ENCODE measurements around the gene CAMKMT.

CAMKMT gene

DNA sequence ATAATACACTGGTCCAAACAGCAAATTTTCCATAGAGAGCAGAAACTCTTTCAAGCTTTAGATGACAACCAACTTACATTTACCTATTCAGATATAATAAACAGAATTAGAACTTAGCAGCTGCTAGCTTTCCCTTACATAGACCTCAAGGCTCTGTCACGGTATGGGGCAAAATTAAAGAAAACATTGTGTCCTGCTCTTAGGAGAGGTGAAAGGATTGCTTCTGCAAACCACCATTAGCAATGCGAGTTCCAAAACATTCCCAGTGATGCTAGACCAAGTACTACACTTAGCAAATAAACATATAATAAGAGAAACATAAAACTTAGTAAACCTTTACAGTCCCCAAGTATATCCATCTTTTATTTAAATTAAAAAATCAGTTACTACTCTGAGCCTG lies 183.3 kb downstream of the CAMKMT start:
- TF ChIP-seq, protein P1, sequence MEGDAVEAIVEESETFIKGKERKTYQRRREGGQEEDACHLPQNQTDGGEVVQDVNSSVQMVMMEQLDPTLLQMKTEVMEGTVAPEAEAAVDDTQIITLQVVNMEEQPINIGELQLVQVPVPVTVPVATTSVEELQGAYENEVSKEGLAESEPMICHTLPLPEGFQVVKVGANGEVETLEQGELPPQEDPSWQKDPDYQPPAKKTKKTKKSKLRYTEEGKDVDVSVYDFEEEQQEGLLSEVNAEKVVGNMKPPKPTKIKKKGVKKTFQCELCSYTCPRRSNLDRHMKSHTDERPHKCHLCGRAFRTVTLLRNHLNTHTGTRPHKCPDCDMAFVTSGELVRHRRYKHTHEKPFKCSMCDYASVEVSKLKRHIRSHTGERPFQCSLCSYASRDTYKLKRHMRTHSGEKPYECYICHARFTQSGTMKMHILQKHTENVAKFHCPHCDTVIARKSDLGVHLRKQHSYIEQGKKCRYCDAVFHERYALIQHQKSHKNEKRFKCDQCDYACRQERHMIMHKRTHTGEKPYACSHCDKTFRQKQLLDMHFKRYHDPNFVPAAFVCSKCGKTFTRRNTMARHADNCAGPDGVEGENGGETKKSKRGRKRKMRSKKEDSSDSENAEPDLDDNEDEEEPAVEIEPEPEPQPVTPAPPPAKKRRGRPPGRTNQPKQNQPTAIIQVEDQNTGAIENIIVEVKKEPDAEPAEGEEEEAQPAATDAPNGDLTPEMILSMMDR (IDR thresholded peaks at IDR 0.05; ENCODE audit: control insufficient read depth, insufficient read depth, low read depth, low read length, missing control alignments), result no peak
- H3K4me3 ChIP-seq (ENCODE audit: control insufficient read depth, low read depth, low read length), result no peak overlapping the region
- DNase-seq (ENCODE audit: low read depth), result no peak

DNA sequence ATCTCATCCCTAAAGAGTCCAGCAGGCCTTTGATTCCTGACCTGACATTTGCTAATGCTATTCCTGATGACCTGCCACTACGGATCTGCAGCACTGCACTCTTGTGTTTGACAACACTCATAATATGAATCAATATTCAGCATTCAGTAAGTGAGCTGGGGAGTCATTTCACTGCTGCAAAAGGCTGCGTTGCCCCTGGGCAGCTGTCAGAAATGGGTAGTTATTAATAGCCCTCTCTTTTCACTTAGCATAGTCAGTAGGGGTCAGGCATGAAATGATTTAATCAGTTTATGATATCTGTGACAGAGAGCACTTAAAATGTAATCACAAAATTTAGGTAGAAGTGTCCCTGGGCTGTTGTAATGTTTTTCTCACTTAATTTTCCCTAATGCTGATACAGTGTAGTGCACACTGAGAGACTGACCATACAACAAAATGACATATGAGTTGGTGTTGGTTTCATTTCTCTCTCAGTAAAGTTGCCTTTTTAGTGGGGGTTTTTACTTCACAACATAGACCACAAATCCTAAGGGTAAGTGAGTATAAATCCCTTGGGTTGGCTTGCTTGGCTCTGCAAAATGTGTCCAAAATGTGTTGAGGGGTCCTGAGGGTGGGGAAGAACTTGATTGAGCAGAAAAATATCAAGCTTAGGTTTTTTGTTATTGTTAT lies 184.8 kb downstream of the CAMKMT start:
- DNase-seq (ENCODE audit: low read depth), result no peak
- TF ChIP-seq, protein P1 (IDR thresholded peaks at IDR 0.05; ENCODE audit: control insufficient read depth, insufficient read depth, low read depth, low read length, missing control alignments), result no peak
- no peak overlapping the region for H3K4me3 ChIP-seq (ENCODE audit: control insufficient read depth, low read depth, low read length)

DNA sequence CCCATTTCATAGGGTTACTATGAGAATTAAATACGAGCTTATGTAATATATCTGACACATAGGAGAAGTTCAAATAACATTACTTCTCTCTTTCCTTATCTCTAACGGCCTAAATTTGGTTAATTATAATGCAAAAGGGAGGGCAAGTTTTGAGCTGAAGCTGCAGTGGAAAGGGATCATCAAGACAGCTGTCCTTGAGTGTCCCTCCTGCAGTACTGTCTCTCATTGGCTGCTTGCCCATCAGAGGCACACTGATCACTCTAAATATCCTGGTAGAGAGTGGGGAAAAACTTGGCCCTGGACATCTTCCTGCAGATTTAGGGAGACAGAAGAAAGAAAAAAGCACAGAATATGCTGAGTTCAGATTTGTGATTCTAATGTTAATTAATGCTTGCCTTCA lies 186.0 kb downstream of the CAMKMT start:
- TF ChIP-seq, protein P1 (IDR thresholded peaks at IDR 0.05; ENCODE audit: control insufficient read depth, insufficient read depth, low read depth, low read length, missing control alignments), result no peak
- no peak for DNase-seq (ENCODE audit: low read depth)
- no peak overlapping the region for H3K4me3 ChIP-seq (ENCODE audit: control insufficient read depth, low read depth, low read length)

DNA sequence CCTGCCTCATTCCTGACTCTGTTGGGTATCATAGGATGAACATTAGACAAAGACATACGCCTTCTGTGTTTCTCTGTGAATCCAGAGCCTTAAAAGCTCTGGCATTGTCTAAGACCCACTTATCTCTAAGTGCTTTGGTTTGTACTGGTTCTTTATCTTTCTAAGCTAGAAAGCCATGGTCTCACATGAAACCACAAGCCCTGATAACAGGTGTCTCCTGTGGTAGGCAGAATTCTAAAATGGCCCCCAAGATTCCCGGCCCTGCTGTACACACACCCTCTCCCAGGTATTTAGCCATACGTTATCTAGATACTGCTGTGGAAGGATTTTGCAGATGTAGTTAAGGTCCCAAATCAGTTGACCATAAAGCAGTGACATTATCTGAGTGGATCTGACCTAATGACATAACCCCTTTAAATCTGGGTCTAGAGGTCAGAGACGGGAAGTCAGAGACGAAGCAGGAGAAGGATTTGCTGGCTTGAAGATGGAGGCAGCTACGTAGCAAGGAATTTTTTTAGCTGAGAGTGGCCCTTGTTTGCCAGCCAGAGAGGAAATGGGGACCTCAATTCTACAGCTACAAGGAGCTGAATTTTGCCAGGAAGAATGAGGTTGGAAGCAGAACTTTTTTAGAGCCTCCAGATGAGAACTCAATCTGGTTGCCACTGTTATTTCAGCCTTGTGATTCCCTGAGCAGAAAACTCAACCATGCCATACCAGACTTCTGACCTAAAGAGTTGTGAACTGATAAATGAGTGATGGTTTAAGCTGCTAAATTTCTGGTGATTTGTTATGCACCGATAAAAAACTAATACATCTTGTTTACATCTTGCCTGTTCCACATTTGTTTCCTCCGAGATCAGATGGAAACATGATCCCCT lies 186.7 kb downstream of the CAMKMT start:
- TF ChIP-seq, protein P1 (IDR thresholded peaks at IDR 0.05; ENCODE audit: control insufficient read depth, insufficient read depth, low read depth, low read length, missing control alignments), result no peak
- H3K4me3 ChIP-seq (ENCODE audit: control insufficient read depth, low read depth, low read length), result no peak overlapping the region
- no peak for DNase-seq (ENCODE audit: low read depth)

DNA sequence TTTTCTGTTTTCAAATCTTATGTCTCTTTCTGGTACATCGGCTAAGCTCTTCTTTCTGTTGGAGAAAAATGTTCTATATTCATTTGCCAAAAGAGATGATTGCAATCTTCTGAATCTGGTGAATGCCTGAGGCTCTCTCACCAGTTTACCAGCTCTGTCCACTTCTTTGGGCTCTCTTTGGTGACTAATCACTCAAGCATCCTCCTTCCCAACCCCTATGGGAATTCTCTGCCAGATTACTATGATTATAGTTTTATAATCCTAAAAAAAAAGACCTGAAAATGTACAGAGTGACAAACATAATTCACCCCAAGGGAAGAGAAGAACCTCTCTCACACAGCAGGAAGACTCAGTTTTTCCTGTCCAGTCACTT lies 187.3 kb downstream of the CAMKMT start:
- no peak overlapping the region for H3K4me3 ChIP-seq (ENCODE audit: control insufficient read depth, low read depth, low read length)
- peak; percentile 69 for DNase-seq (ENCODE audit: low read depth)
- TF ChIP-seq, protein P1 (IDR thresholded peaks at IDR 0.05; ENCODE audit: control insufficient read depth, insufficient read depth, low read depth, low read length, missing control alignments), result no peak

DNA sequence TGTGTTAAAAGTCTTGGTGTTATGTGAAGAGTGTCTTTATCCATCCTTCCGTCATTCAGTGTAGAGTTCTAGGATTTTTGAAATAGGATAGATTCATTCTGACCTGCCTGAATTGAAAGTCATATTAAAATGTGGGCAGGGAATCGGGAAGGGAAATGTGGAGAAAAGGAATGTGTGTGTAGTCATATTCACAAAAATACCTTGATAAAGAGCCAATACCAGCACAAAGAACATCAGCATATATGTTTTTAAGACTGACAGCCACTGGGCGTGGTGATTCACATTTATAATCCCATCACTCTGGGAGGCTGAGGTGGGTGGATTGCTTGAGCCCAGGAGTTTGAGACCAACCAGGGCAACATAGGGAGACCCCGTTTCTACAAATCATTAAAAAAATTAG lies 188.1 kb downstream of the CAMKMT start:
- H3K4me3 ChIP-seq (ENCODE audit: control insufficient read depth, low read depth, low read length), result no peak overlapping the region
- no peak for DNase-seq (ENCODE audit: low read depth)
- TF ChIP-seq, protein P1 (IDR thresholded peaks at IDR 0.05; ENCODE audit: control insufficient read depth, insufficient read depth, low read depth, low read length, missing control alignments), result no peak
